Activated gamma-delta T cell (primary cell): ENCODE measurements around the gene FBXO15.

Experiments
- DNase-seq: peaks from one replicate; lab custom pipeline; 2025; lab: John Stamatoyannopoulos, UW

Gene FBXO15

GRCh38 chr18:74063023-74063422 lies 84.6 kb downstream of the FBXO15 start:
- no peak for DNase-seq

- DNase-seq = no peak
Observed at GRCh38 chr18:74062037-74062436, 85.6 kb downstream of the FBXO15 start.

- DNase-seq = no peak
Observed at GRCh38 chr18:74060579-74060978, 87.1 kb downstream of the FBXO15 start.

GRCh38 chr18:74050807-74051206 lies 96.8 kb downstream of the FBXO15 start:
- no peak for DNase-seq

- no peak for DNase-seq
Observed at GRCh38 chr18:74040459-74041332, 106.9 kb downstream of the FBXO15 start.

GRCh38 chr18:74040008-74040407 lies 107.6 kb downstream of the FBXO15 start:
- DNase-seq = no peak

GRCh38 chr18:74029161-74029560 lies 118.5 kb downstream of the FBXO15 start:
- DNase-seq = no peak
